Heart left ventricle (tissue), 13 donors: ENCODE measurements around the gene TLX2.

Experiments used
- CTCF ChIP-seq, 12 donors: fragments of 200-600 bp; sonication (generic) in 4 of 12; IDR thresholded peaks; one replicate each; pipeline versions ENCODE4 v1.5.0 to v1.8.0; 2018 to 2022; ENCODE audit warnings: antibody characterized with exemption in 12 of 12, mild to moderate bottlenecking in 5 of 12
- POLR2A ChIP-seq, 2 donors: fragments of 450-650 bp; IDR thresholded peaks; one replicate each; pipeline ENCODE4 v1.6.1; 2017; ENCODE audit warnings: antibody characterized with exemption in 2 of 2, mild to moderate bottlenecking in 2 of 2, moderate library complexity in 2 of 2
- donor health status: ischemic (EF 13 %, LVEDD 7.1; RV severe dilation, severe dysfunction).
- donor health status: DM: no; HTN: yes; CAD: no.
- donor health status: DM: no; HTN: no; CAD: no.
- donor health status: ischemic (EF 25% LVEDD 6.9; RV normal size, moderate dysfunction).
- donor health status: ischemic (EF 25% LVEDD 5.7; RV mildly dilated, moderate dysfunction).
- donor health status: ischemic (EF 35%, LVEDD 5.7; RV mildly dilated, moderate dysfunction).
- donor health status: nonischemic (EF 11% LVEDD 7.7; RV severe dilation, severe dysfunction).
- donor health status: DM: yes; HTN: yes; CAD: no.
- donor health status: PGD.
- donor health status: ischemic (EF 29% LVEDD 5.4; RV normal size, mild dysfunction).
- donor health status: nonischemic (EF 23%, LVEDD 6.1; RV moderate dilation, normal function).

GRCh38 chr2:74530239-74531187 is 16.3 kb downstream of the TLX2 start:
- TF ChIP-seq CTCF (IDR thresholded peaks at IDR 0.05) (no peak), POLR2A (IDR thresholded peaks at IDR 0.05) (no peak)
